ENCODE data around the gene HOATZ. TPM values are rescaled to one million over a fixed set of nuclear protein-coding genes. Genes with fewer than 3 reads are reported as not detected.

Gene HOATZ
- polyA plus RNA-seq, 6 donors from 2014 or later: not detected

GRCh38 chr11:111582163-111582562, 67.6 kb downstream of the HOATZ start:
- peaks cover 0 to 6% (median 0%) of the 10 kb centered on the region in 3 donors for H3K4me1 Mint-ChIP-seq
- no peaks in the 10 kb centered on the region for H3K27me3 Mint-ChIP-seq
- DNase-seq (no peak), ATAC-seq (ENCODE audit: low read depth in 2 of 2) (no peak)
- H3K9me3 Mint-ChIP-seq: no peaks in the 10 kb centered on the region
- no peak overlapping the region for H3K27ac Mint-ChIP-seq
- H3K4me3 Mint-ChIP-seq: no peak overlapping the region
- no peaks in the 10 kb centered on the region for H3K36me3 Mint-ChIP-seq

GRCh38 chr11:111582881-111583280, 68.3 kb downstream of the HOATZ start:
- Mint-ChIP-seq H3K9me3 (no peaks in the 10 kb centered on the region), H3K27me3 (no peaks in the 10 kb centered on the region), H3K27ac (peak overlapping the region in 1 of 6 donors; percentile 22), H3K4me1 (peaks cover 0 to 6% (median 0%) of the 10 kb centered on the region in 3 donors), H3K36me3 (no peaks in the 10 kb centered on the region), H3K4me3 (no peak overlapping the region)
- DNase-seq (no peak), ATAC-seq (ENCODE audit: low read depth in 2 of 2) (no peak)

- DNase-seq (no peak), ATAC-seq (ENCODE audit: low read depth in 2 of 2) (no peak)
- no peaks in the 10 kb centered on the region for H3K36me3 Mint-ChIP-seq
- no peaks in the 10 kb centered on the region for H3K9me3 Mint-ChIP-seq
- no peak overlapping the region for H3K4me3 Mint-ChIP-seq
- H3K4me1 Mint-ChIP-seq: peaks cover 0 to 6% (median 0%) of the 10 kb centered on the region in 3 donors
- no peaks in the 10 kb centered on the region for H3K27me3 Mint-ChIP-seq
- H3K27ac Mint-ChIP-seq: peak overlapping the region in 2 of 6 donors; percentile 4 to 43
Observed at GRCh38 chr11:111585371-111585770, 70.8 kb downstream of the HOATZ start.

GRCh38 chr11:111586388-111586831, 71.8 kb downstream of the HOATZ start:
- peak; percentile 55 to 67 for ATAC-seq (ENCODE audit: low read depth in 2 of 2)
- no peaks in the 10 kb centered on the region for H3K36me3 Mint-ChIP-seq
- H3K27me3 Mint-ChIP-seq: no peaks in the 10 kb centered on the region
- H3K27ac Mint-ChIP-seq: no peak overlapping the region
- H3K9me3 Mint-ChIP-seq: no peaks in the 10 kb centered on the region
- DNase-seq: peak; percentile 51
- H3K4me3 Mint-ChIP-seq: no peak overlapping the region
- H3K4me1 Mint-ChIP-seq: peaks cover 0 to 6% (median 0%) of the 10 kb centered on the region in 3 donors

Other genes starting within 250 kb of the HOATZ start
- under 1 TPM in 1 of 6 donors, not detected in 5; 0.77 TPM for gene POU2AF3, start 216.2 kb upstream of the HOATZ start, polyA plus RNA-seq (ENCODE audit: low read depth in 6 of 6)
- 100 to 1,000 TPM in 2 of 6 donors, 10 to 100 TPM in 4; 63.6 to 114 (median 89.3) TPM for gene POU2AF1, start 135.5 kb upstream of the HOATZ start, polyA plus RNA-seq (ENCODE audit: low read depth in 6 of 6)
- gene BTG4, start 2.4 kb upstream of the HOATZ start, polyA plus RNA-seq (ENCODE audit: low read depth in 6 of 6): not detected
- gene LAYN, start 25.9 kb downstream of the HOATZ start, polyA plus RNA-seq (ENCODE audit: low read depth in 6 of 6): not detected
- 1 to 10 TPM in 1 of 6 donors, under 1 TPM in 5; 0.09 to 1.0 (median 0.31) TPM for gene SIK2, start 87.7 kb downstream of the HOATZ start, polyA plus RNA-seq (ENCODE audit: low read depth in 6 of 6)